OCI-LY3 (cell line): ENCODE data around the gene AANAT.

Source experiments
- H2AFZ ChIP-seq: fragments of 200-600, 300-600 bp; shearing (Covaris generic); 2 replicates; pipeline ENCODE4 v1.6.0; 2014; ENCODE audit warnings: antibody characterized with exemption, low read depth, low read length
- H3K27ac ChIP-seq: fragments of 200-600, 300-600 bp; sonication (generic); 2 replicates; pipeline ENCODE4 v1.5.1; 2014; ENCODE audit warnings: mild to moderate bottlenecking, low read length, moderate library complexity, mixed read lengths
- H3K27me3 ChIP-seq: fragments of 200-600, 300-600 bp; sonication (generic); 2 replicates; pipeline ENCODE4 v1.6.1; 2014; ENCODE audit warnings: low read depth, low read length, mixed read lengths
- H3K36me3 ChIP-seq: fragments of 200-600, 300-600 bp; sonication (generic); replicated peaks from 2 replicates; pipeline ENCODE3; 2014; ENCODE audit warnings: low read depth, low read length, mixed read lengths
- H3K4me1 ChIP-seq: fragments of 300-600, 200-600 bp; sonication (generic); 2 replicates; pipeline ENCODE4 v1.6.1; 2014; ENCODE audit warnings: low read length, mixed read lengths
- H3K4me2 ChIP-seq: fragments of 200-600, 300-600 bp; sonication (generic); 2 replicates; pipeline ENCODE4 v1.6.1; 2014; ENCODE audit warnings: low read length, mixed read lengths
- H3K4me3 ChIP-seq: fragments of 300-600, 200-600 bp; sonication (generic); 2 replicates; pipeline ENCODE4 v1.5.1; 2014; ENCODE audit warnings: antibody characterized with exemption, mild to moderate bottlenecking, low read length, moderate library complexity
- H3K79me2 ChIP-seq: fragments of 300-600, 200-600 bp; shearing (Covaris generic); 2 replicates; pipeline ENCODE4 v1.6.1; 2014; ENCODE audit warnings: mild to moderate bottlenecking, low read length, mixed read lengths
- H3K9ac ChIP-seq: fragments of 300-600, 200-600 bp; shearing (Covaris generic); 2 replicates; pipeline ENCODE4 v1.6.0; 2014; ENCODE audit warnings: mild to moderate bottlenecking, low read length, moderate library complexity
- H3K9me3 ChIP-seq: fragments of 200-600, 300-600 bp; shearing (Covaris generic); 2 replicates; pipeline ENCODE4 v1.6.1; 2014; ENCODE audit warnings: low read length, mixed read lengths; ENCODE audit not compliant: insufficient read depth
- H4K20me1 ChIP-seq: fragments of 200-600, 300-600 bp; sonication (generic); 2 replicates; pipeline ENCODE4 v1.6.1; 2016; ENCODE audit warnings: low read length, mixed read lengths; ENCODE audit not compliant: insufficient read depth
- CTCF ChIP-seq: fragments of 200-600, 300-600 bp; sonication (generic); IDR thresholded peaks from 2 replicates; pipeline ENCODE4 v1.5.1; 2014; ENCODE audit warnings: antibody characterized with exemption, low read length, low read depth
- EZH2phosphoT487 ChIP-seq: fragments of 200-600 bp; shearing (Covaris generic); IDR thresholded peaks from 2 replicates; pipeline ENCODE4 v1.6.1; 2018; ENCODE audit warnings: antibody characterized with exemption, mixed run types, low read depth

Gene AANAT

GRCh38 chr17:76452127-76452659 is 15.2 kb upstream of the AANAT start:
- TF ChIP-seq EZH2phosphoT487 (no peak), CTCF (no peak)
- H3K36me3 ChIP-seq: peaks cover 5% of the 10 kb centered on the region
- H4K20me1 ChIP-seq: peaks cover 47% of the 10 kb centered on the region
- peaks cover 19% of the 10 kb centered on the region for H3K4me1 ChIP-seq
- no peak overlapping the region for H3K27ac ChIP-seq
- H3K9me3 ChIP-seq: no peaks in the 10 kb centered on the region
- peak overlapping the region; percentile 82 for H3K4me2 ChIP-seq
- H3K4me3 ChIP-seq: peak overlapping the region; percentile 92
- H2AFZ ChIP-seq: no peak overlapping the region
- no peaks in the 10 kb centered on the region for H3K27me3 ChIP-seq
- peaks cover 56% of the 10 kb centered on the region for H3K79me2 ChIP-seq
- peak overlapping the region; percentile 80 for H3K9ac ChIP-seq

GRCh38 chr17:76452660-76453430 is 14.6 kb upstream of the AANAT start, which contains the start of gene UBE2O:
Gene UBE2O (minus strand): TSS chr17:76453152. CDS start chr17:76453141, 11 bp downstream.
- Histone ChIP-seq H3K79me2 (peaks cover 50% of the 10 kb centered on the region), H3K9me3 (no peaks in the 10 kb centered on the region), H3K4me1 (peaks cover 17% of the 10 kb centered on the region), H3K9ac (peak within 1 kb of the TSS; percentile 80), H3K4me3 (peak within 1 kb of the TSS; percentile 92), H3K27ac (no peak within 1 kb of the TSS), H3K27me3 (no peaks in the 10 kb centered on the region), H4K20me1 (peaks cover 40% of the 10 kb centered on the region), H3K4me2 (peak within 1 kb of the TSS; percentile 82), H2AFZ (peak within 1 kb of the TSS; percentile 8; the same call in 1 of the 2 replicates), H3K36me3 (peaks cover 5% of the 10 kb centered on the region)
- no peak for TF ChIP-seq EZH2phosphoT487
- TF ChIP-seq CTCF: peak; percentile 47

GRCh38 chr17:76453431-76453743 is 14.0 kb upstream of the AANAT start:
- peak overlapping the region; percentile 8; the same call in 1 of the 2 replicates for H2AFZ ChIP-seq
- TF ChIP-seq EZH2phosphoT487: no peak
- no peak for TF ChIP-seq CTCF
- no peaks in the 10 kb centered on the region for H3K27me3 ChIP-seq
- H3K79me2 ChIP-seq: peaks cover 44% of the 10 kb centered on the region
- peaks cover 5% of the 10 kb centered on the region for H3K36me3 ChIP-seq
- peaks cover 16% of the 10 kb centered on the region for H3K4me1 ChIP-seq
- no peak overlapping the region for H3K27ac ChIP-seq
- no peak overlapping the region for H3K9ac ChIP-seq
- peak overlapping the region; percentile 92 for H3K4me3 ChIP-seq
- H4K20me1 ChIP-seq: peaks cover 35% of the 10 kb centered on the region
- peak overlapping the region; percentile 25; the same call in 1 of the 2 replicates for H3K4me2 ChIP-seq
- H3K9me3 ChIP-seq: no peaks in the 10 kb centered on the region
